Stimulated activated CD8-positive, alpha-beta memory T cell treated with anti-CD3 and anti-CD28 coated beads, Interleukin-4, amount 100 ng/mL, for 48 hours (primary cell): ENCODE measurements around the gene CLEC10A.
"Not testable (repeated sequence)": the region's sequence is repeated elsewhere in the genome, so short reads cannot be mapped to it uniquely, and the experiment has no call there.

Experiments
- DNase-seq: peaks from one replicate; pipeline ENCODE4 v3.0.0-alpha.2; 2020

The CLEC10A gene

DNA sequence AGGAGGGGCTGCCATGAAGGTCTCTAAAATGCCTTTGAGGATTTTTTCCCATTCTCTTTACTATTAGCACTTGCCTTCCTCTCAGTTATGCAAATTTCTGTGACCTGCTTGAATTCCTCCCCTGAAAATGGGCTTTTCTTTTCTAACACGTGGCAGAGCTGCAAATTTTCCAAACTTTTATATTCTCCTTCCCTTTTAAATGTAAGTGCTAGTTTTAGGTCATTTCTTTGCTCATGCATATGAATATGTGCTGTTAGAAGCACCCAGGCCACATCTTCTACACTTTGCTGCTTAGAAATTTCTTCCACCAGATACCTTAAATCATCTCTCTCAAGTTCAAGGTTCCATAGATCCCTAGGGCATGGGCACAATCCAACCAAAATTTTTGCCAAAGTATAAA lies 11.8 kb downstream of the CLEC10A start:
- no peak for DNase-seq

DNA sequence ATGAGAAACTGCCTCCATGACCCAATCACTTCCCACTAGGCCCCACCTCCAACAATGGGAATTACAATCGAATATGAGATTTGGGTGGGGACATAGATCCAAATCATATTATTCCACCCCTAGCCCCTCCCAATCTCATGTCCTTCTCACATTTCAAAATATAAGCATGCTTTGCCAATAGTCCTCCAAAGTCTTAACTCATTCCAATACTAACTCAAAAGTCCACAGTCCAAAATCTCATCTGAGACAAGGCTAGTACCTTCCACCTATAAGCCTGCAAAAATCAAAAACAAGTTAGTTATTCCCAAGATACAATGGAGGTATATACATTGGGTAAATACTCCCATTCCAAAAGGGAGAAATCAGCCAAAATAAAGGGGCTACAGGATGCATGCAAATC lies 12.9 kb downstream of the CLEC10A start:
- no peak for DNase-seq

DNA sequence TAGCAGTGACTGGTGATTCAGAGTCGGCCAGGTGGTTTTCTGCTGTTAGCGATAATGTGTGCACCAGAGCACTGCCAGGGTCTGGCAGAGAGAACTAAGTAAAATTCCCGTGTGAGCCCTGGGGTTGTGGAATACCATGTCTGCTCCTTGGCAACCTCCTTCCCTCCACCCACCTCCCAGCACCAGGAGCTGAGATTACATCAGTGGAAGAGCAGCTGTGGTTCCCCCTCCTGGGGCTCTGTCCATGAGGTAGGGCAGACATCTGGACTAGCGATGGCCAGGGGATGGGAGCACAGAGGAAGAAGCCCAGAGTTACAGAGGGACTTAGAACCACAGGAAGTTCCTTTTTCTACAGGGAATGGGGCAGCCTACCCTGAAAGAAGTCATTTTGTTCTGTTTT lies 15.8 kb downstream of the CLEC10A start:
- DNase-seq = no peak

DNA sequence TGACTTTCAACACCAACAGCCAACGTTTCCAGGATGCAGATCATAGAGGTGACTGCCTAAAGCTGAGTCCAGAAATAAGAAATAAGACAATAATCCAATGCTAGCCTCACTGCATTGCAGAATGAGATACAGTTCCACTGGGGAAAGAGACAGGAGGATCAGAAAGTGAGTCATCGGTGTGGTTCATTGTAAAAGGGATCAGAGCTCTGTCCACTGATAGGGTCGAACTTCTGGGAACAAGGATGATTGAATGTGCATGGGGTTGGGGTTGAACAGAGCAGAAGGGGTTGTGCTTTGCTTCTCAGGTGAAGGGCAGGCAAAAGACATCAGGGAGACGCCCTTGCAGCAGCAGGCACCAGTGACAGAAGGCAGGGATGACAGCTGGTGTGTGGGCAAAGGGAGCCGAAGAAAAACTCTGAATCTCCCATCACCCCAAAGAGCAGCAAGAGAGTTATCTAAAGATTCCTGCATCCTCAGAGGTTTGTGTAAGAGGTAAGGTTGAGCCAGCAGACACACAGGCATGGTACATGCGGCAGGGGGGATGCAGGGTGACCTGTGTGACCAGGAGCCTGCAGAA lies 16.4 kb downstream of the CLEC10A start:
- DNase-seq = no peak

DNA sequence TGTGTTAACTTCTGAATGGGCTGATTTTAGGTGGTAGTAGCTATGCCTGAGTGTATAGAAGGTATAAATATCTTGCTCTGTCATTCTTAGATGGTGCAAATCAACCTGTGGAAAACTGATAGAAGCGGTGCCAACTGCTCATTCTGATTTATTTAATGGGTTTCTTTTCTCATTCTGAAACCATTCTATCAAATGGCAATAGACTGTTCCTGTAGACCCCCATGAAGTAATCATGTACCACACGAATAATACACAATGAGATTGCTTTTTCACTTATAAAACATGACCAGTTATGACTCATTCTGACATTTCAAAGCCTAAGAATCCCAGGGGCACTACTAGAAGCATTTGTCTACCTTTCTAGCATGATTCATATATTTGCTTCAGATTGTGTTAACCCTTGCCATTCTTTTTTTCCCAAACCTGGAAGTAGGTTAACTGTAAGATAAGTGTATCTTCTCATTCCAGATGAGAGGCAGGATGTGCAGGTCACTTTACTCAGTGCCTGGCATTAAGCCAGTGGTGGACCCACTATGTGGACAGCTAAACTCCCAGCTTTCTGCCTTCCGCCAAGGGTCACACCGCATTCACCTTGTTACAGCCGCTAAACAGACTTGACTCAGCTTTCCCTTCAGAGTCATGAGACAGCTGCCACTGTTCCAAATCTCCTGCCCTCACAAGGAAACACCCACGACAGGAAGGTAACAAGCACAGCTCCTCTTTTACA lies 19.7 kb downstream of the CLEC10A start:
- DNase-seq = peak; percentile 59

DNA sequence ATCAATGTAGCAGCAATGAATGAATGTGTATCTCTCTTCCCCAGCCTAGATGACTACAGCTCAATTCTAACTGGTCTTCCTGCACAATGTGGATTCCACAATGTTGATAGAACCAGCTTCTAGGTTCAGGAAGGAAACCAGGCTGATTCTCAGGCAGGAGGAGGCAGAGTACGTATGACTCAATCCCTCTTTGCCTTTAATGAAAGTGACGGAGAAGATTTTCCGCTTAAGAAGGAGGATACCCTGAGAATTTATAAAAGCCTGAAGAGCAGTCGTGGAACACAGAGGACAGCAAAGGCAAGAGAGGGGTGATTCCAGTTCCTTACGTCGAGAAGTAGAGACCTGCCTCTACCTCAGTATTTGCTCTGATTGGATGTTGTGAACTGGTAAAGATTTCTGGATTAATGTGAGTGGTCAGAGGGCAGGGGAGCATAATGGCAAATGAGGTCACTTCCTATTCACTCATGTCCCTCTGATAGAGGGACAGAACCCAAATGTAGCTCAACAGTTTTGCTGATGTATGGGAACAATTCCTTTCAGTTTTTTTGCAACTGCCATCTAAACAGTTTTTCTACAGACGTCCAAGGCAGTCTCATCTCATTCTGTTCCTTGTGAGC lies 21.1 kb downstream of the CLEC10A start:
- no peak for DNase-seq

DNA sequence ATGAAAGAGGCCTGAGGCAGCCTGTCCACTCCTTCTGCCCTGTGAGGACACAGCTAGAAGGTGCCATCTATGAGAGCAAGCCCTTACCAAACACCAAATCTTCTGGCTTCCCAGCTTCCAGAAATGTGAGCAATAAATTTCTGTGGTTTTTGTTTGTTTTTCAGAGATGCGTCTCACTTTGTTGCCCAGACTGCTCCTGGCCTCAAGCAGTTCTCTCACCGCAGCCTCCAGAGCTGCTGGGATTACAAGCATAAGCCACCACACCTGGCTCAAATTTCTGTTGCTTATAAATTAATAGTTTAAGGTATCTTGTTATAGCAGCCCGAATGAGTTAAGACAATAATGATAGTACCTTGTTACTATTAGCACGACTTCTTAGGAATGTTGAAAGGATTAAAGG lies 23.7 kb downstream of the CLEC10A start:
- DNase-seq = no peak

DNA sequence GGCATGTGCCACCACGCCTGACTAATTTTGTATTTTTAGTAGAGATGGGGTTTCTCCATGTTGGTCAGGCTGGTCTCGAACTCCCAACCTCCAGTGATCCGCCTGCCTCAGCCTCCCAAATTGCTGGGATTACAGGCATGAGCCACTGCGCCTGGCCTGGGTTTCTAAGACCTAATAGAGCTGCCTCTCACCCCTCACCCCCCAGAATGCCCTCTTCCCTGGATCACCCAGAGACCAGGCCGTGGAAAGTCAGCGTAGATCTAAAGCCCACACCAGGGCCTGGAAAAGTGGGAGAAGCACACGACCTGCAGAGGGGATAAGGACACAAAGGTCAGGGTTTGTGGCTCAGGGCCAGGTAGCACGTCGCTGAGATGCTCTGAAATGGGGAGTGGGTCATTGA lies 29.5 kb downstream of the CLEC10A start:
- DNase-seq = not testable (repeated sequence)

DNA sequence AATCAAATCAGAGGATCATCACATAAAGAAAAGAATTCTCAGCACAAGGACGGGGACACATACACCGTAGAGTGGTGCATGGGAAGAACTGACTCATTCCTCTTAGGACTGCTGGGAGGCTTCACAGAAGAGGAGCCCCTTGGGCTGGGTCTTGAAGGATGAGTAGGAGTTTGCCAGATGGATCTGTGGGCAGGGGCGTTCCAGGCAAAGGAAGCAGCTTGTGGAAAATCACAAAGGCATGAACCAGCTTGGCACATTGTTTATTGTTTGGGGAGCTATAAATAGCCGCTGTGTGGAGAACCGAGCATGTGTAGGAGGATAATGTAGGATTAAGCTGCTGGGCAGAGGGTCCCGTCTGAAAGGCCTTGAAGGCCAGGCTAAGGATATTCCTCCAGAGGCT lies 31.1 kb downstream of the CLEC10A start:
- DNase-seq = no peak

DNA sequence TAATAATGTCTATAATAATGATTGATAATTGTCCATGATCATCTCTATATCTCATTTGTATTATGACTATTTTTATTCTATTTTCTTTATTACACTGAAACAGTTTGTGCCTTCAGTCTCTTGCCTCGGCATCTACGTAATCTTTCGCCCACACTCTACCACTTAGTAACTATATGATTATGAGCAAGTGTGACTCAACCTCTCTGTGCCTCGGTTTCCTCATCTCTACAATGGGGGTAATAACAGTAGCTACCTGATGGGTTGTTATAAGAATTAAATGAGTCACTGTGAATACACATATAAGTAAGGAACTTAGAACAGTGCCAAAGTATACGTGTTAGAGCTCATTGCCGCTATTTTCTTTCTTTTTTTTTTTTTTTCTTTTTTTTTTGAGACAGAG lies 32.5 kb downstream of the CLEC10A start:
- DNase-seq = peak; percentile 49

DNA sequence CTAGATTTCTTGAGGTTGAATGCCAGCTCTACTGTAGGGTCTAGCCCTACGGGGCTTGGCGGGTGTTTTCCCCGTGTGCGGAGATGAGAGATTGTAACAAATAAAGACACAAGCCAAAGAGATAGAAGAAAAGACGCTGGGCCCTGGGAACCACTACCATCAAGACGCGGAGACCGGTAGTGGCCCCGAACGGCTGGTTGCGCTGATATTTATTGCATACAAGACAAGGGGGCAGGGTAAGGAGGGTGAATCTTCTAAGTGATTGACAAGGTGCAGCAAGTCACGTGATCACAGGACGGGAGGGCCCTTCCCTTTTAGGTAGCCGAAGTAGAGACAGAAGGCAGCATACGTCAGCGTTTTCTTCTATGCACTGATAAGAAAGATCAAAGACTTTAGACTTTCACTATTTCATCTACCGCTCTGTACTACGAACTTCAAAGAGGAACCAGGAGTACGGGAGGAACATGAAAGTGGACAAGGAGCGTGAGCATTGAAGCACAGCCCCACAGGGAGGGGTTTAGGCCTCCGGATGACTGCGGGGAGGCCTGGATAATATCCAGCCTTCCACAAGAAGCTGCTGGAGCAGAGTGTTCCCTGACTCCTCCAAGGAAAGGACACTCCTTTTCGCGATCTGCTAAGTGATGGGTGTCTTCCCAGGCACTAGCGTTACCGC lies 33.2 kb downstream of the CLEC10A start:
- DNase-seq = peak; percentile 74

DNA sequence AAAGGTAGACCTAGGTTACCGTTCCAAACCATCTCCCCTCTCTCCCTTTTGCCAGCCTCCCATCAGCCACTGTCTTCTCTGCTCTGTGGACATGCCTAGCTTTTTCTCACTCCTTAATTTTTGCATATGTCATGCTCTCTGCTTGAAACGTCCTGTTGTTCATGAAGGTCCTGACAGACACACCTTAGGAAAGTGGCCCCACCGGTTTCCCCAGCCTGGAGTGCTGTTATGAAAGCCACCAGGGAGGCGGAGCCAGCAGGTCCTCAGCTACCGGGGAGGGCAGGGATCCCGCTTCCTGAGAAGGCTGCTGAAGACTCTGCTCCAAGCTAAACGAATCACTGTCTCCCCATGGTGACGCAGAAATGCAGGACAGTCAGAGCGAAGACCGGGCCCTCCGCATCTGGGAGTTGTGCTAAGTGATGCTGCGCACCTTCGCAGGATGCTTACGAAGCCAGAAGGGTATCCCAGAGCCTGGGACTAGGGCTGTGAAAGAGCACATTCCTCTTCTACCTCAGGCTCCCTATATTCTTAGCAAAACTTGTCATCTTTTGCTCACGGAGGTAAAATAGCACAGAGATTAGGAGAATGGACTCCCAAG lies 33.8 kb downstream of the CLEC10A start:
- peak; percentile 62 for DNase-seq

DNA sequence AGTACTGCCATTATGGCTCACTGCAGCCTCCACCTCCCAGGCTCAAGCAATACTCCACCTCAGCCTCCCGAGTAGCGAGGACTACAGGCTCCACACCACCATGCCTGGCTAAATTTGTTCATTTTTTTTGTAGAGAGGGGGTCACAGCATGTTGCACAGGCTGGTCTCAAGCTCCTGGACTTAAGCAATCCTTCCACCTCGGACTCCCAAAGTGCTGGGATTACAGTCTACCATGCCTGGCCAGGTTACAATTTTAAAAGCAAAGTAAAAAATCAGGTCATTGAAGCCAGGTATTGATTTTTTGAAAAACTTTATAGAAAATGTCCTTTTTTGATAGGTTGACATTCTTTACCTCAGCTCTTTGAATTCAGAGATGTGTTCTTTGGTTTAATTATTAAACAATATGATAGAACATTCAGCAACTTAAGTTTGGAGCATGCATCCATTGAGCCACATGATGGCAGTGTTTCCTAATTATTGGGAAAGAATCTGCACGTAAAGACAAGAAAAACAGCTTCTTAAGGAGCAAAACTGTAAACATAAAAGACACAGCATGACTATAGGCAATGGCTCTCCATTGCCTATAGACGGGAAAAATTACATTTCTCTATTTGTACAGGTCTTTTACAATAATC lies 34.4 kb downstream of the CLEC10A start:
- DNase-seq = peak; percentile 37

DNA sequence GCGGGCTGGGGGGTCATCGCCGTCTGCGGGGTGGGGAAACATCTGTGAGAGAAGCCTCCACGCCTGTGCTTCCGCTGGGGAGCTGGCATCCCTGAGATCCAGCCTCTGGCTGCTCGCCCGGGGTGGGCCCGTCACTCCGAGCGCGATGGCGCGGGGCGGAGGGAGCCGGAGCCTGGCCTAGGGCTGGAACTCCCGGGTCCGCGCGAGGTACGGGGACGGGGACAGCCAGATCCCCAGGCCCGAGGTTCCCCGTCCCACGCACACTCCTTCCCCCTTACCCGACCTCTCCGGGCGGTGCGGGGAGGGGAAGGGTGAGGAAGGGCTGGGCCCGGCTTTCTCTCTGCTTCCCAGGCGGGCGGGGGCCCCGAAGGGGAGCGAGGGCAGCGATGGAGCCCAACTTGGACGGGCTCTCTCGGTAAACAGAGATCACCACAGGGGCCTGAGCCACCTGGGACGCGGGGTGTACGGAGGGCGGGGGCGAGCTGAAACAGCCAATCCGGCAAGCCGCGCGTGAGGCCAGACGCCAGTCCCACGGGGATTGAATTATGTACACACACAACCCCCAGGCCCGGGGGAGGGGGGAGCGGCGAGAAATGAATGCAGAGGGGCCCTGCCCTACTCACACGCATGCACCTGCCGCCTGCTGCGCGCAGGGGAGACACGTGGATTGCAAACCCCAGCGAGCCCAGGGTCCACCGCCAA lies 36.4 kb downstream of the CLEC10A start, which contains the start of gene SLC16A11:
SLC16A11 (minus strand) TSS at position 596 of the 702 bp plus-strand sequence; CDS start at position 17, 579 bp downstream.
- peak; percentile 51 for DNase-seq

DNA sequence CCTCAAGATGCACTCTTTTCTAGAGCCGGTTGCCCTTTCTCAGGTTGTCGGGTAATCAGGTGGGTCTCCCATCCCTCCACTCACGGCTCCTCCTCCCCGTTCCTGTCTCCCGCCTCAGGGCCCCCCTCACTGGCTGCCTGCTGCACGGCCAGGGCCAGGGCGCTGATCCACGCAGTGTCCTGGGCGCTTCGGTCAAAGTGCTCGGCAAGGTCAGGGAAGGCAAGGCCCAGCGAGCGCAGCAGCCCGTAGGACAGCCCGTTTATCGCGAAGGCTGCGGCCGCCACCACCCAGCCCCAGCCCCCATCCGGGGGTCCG lies 36.9 kb downstream of the CLEC10A start:
- no peak for DNase-seq

DNA sequence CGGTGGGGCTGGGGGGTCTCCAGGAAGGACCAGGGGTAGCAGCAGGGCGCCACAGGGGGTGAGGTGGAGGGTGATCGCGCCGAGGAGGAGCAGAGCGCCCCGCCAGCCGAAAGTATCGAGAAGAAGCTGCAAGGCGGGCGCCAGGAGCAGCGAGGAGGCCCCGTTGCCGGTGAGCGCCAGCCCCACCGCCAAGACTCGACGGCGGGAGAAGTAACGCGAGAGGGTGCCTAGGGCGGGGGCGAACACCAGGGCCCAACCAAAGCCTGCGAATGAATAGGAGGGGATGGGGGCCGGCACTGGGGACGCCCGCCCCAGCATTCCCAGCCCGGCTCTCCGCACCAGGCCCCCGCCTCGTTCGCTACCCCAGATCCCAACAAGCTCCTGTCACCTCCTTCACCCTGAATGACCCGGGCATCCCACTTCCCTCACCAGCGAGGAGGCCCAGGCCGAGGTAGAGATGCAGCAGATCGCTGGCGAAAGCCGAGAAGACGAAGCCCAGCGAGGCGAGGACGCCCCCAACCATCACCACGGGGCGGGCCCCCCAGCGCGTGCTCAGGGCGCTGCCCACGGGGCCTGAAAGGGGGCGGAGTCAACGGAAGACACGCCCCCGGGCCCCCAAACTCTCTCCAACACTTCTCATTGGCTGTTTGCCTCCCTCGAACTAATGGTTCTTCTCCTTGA lies 37.4 kb downstream of the CLEC10A start:
- DNase-seq = peak; percentile 69

DNA sequence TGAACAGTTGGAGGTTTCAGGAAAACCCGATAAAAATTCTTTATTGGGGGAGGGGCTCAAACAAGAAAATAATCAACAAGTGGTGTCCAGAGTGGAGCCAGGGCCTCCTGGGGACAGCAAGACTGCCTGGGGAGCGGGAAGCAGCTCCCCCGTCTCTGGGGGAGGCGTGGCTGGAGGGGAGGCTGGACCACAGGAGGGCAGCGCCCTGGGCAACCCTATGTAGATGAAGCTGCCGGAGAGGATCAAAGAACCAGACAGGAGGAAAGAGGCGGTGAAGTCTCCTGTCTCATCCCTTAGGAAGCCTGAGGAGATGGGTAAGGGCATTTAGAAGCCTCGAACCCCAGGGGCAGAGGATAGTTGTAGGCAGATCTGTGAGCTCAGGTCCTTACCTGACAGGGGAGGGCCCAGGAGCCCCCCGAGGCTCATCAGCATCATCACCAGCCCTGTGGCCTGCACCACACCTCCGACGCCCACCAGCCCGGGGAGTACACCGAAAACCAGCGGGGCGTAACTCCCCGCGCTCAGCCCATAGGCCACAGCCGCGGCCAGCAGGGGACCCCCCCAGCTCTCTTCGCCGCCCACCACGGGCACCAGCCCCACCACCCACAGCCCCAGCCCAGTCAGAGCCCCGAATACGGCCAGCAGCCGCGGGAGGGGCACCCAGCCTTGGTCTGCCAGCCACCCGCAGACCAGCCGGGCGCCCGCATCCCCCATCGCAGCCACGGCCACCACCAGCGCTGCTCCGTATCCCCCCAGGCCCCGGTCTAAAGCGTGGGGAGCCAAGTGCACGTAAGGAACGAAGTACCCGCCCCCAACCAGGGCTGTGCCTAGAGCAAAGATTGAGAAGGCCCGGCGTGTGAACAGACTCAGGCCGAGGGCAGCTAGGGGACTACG lies 38.2 kb downstream of the CLEC10A start:
- peak; percentile 55 for DNase-seq

DNA sequence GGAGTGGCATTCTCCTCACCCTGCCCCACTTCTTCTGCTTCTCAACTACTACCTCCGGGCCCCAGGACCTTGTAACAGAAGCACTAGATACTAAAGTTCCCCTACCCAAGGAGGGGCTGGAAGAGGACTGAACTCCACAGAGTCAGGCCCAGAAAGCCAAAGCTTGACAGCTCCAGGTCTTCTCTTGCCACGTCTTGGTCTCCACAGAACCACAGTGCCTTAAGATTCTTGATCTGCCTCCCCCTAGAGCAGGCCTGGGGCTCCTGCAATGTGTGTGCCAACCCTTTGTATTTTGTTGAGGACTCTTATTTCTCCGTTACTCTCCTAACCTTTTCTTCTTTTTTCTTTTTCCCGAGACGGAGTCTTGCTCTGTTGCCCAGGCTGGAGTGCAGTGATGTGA lies 40.2 kb downstream of the CLEC10A start:
- DNase-seq = no peak

DNA sequence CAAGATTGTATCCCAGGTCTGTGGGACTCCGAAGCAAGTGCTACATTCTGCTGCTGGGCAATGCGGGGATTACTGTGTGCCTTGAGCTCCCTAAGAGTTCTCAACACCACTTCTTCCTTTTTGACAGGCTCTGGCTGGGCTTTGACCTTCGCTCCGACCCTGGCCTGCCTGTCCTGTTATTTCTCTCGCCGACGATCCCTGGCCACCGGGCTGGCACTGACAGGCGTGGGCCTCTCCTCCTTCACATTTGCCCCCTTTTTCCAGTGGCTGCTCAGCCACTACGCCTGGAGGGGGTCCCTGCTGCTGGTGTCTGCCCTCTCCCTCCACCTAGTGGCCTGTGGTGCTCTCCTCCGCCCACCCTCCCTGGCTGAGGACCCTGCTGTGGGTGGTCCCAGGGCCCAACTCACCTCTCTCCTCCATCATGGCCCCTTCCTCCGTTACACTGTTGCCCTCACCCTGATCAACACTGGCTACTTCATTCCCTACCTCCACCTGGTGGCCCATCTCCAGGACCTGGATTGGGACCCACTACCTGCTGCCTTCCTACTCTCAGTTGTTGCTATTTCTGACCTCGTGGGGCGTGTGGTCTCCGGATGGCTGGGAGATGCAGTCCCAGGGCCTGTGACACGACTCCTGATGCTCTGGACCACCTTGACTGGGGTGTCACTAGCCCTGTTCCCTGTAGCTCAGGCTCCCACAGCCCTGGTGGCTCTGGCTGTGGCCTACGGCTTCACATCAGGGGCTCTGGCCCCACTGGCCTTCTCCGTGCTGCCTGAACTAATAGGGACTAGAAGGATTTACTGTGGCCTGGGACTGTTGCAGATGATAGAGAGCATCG lies 41.8 kb downstream of the CLEC10A start:
- no peak for DNase-seq
